ENCODE measurements around the gene STRIT1. TPM values are rescaled to one million over a fixed set of nuclear protein-coding genes. Genes with fewer than 3 reads are reported as not detected.

Gene STRIT1
- total and polyA plus RNA-seq, 2 of the 4 experiments (the other 2 are of a cell fraction), result not detected

DNA sequence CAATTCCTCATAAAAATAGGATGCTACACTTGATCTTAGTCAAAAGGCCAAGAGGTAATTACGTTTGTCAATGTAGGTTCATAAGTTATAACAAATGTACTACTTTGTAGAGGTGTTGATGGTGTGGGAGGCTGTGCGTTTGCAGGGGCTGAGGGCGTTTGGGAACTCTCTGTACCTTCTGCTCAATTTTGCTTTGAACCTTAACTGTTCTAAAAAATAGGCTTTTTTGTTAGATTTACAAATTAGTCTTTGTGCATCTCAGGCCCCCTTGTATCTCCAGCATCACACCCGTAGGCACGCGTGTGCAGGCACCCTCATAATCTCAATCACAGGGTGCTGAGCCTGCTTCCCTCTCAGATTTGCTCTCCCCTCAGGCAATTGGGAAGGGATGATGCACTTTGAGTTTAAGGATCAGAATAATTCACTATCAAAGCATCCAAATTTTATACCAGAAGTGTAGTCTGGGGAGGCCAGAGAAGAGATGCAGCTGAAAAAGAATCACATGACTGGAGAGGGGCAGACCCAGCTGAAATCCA is 36.1 kb upstream of the STRIT1 start:
- no peak overlapping the region for H2AK5ac ChIP-seq (ENCODE audit: low read depth, low read length)
- H3K9me3 ChIP-seq (ENCODE audit: control insufficient read depth, insufficient read depth, low read length), result no peaks in the 10 kb centered on the region
- dilution Hi-C loops (cut with HindIII; ENCODE audit: low sequenced_read_pairs, unreplicated experiment), result no loop called here
- H2AFZ ChIP-seq (replicated peaks; ENCODE audit: low read length, poor library complexity), result no peak overlapping the region
- no peak overlapping the region for H2AK9ac ChIP-seq (replicated peaks; ENCODE audit: low read depth, low read length, poor library complexity)
- BruUV-seq (replicated peaks), result no TSS peak
- TF ChIP-seq, protein P1, sequence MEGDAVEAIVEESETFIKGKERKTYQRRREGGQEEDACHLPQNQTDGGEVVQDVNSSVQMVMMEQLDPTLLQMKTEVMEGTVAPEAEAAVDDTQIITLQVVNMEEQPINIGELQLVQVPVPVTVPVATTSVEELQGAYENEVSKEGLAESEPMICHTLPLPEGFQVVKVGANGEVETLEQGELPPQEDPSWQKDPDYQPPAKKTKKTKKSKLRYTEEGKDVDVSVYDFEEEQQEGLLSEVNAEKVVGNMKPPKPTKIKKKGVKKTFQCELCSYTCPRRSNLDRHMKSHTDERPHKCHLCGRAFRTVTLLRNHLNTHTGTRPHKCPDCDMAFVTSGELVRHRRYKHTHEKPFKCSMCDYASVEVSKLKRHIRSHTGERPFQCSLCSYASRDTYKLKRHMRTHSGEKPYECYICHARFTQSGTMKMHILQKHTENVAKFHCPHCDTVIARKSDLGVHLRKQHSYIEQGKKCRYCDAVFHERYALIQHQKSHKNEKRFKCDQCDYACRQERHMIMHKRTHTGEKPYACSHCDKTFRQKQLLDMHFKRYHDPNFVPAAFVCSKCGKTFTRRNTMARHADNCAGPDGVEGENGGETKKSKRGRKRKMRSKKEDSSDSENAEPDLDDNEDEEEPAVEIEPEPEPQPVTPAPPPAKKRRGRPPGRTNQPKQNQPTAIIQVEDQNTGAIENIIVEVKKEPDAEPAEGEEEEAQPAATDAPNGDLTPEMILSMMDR (conservative IDR thresholded peaks at IDR 0.05; ENCODE audit: low read depth, low read length), result no peak
- TF ChIP-seq POLR2A (IDR thresholded peaks at IDR 0.05; ENCODE audit: low read depth, low read length) (no peak), CHD1 (IDR thresholded peaks at IDR 0.05; ENCODE audit: low read depth, low read length) (no peak), MAFK (IDR thresholded peaks at IDR 0.05; ENCODE audit: low read depth, low read length) (no peak), MAZ (IDR thresholded peaks at IDR 0.05; ENCODE audit: borderline replicate concordance, low read depth, low read length) (no peak), BHLHE40 (IDR thresholded peaks at IDR 0.05; ENCODE audit: low read depth, low read length) (no peak), RAD21 (IDR thresholded peaks at IDR 0.05; ENCODE audit: low read length) (no peak), MXI1 (IDR thresholded peaks at IDR 0.05; ENCODE audit: borderline replicate concordance, low read depth, low read length) (no peak), RCOR1 (IDR thresholded peaks at IDR 0.05; ENCODE audit: insufficient replicate concordance, low read length) (no peak), FOS (IDR thresholded peaks at IDR 0.05; ENCODE audit: low read depth, low read length) (no peak), NFE2L2 (IDR thresholded peaks at IDR 0.05; ENCODE audit: low read depth, low read length) (no peak), ELK1 (IDR thresholded peaks at IDR 0.05; ENCODE audit: borderline replicate concordance, low read depth, low read length) (no peak), RFX5 (IDR thresholded peaks at IDR 0.05; ENCODE audit: low read depth, low read length) (no peak), CEBPB (IDR thresholded peaks at IDR 0.05; ENCODE audit: low read depth, low read length) (no peak), SMC3 (IDR thresholded peaks at IDR 0.05; ENCODE audit: low read depth, low read length) (no peak)
- TF ChIP-seq, protein P2, sequence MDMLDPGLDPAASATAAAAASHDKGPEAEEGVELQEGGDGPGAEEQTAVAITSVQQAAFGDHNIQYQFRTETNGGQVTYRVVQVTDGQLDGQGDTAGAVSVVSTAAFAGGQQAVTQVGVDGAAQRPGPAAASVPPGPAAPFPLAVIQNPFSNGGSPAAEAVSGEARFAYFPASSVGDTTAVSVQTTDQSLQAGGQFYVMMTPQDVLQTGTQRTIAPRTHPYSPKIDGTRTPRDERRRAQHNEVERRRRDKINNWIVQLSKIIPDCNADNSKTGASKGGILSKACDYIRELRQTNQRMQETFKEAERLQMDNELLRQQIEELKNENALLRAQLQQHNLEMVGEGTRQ (IDR thresholded peaks at IDR 0.05; ENCODE audit: low read depth, low read length), result no peak
- no peak overlapping the region for H2BK5ac ChIP-seq (ENCODE audit: low read depth, low read length, poor library complexity, severe bottlenecking)
- no peaks in the 10 kb centered on the region for H3K79me1 ChIP-seq (ENCODE audit: low read depth in 1 of 2, low read length in 2 of 2)
- no peak overlapping the region for H3K14ac ChIP-seq (replicated peaks; ENCODE audit: low read depth, low read length)
- peaks cover 1% of the 10 kb centered on the region; the same call in 1 of the 2 replicates for H3K27me3 ChIP-seq (ENCODE audit: control insufficient read depth, insufficient read depth, low read length)
- no peak overlapping the region for H3K4me2 ChIP-seq (ENCODE audit: low read depth, low read length)
- H4K20me1 ChIP-seq (ENCODE audit: insufficient read depth, low read length), result no peaks in the 10 kb centered on the region
- DNase-seq, result no peak
- no peak overlapping the region for H3K23ac ChIP-seq (ENCODE audit: low read depth, low read length)
- ChIA-PET CTCF (no interaction called here), POLR2A (ENCODE audit: unreplicated experiment) (no interaction called here)
- no peak overlapping the region for H3K56ac ChIP-seq (ENCODE audit: extremely low read depth, insufficient read depth, low read length)
- H3K27ac ChIP-seq (ENCODE audit: insufficient read depth, low read length), result no peak overlapping the region
- no CpG with 5 or more reads among the region's 6 CpGs for WGBS, 2 experiments (ENCODE audit: extremely low coverage in 2 of 2, insufficient read length in 1 of 2)
- H3K4me1 ChIP-seq (ENCODE audit: control insufficient read depth, insufficient read depth, low read length), result no peaks in the 10 kb centered on the region
- H3K9ac ChIP-seq (ENCODE audit: low read depth, low read length), result no peak overlapping the region
- H3K4me3 ChIP-seq (ENCODE audit: insufficient read depth, low read depth, low read length), result no peak overlapping the region
- intact Hi-C loops (cut with micrococcal nuclease), result no loop called here
- H2BK20ac ChIP-seq (ENCODE audit: low read depth, low read length), result no peak overlapping the region
- in situ Hi-C loops (cut with MboI; ENCODE audit: low sequenced_read_pairs), result loop anchor here (5.0 to 25.0 kb wide), 3 partner anchors 562 to 1005 kb away; partner anchors contain the start of gene DHX36
- H3K9me1 ChIP-seq (ENCODE audit: insufficient read depth, low read length), result no peaks in the 10 kb centered on the region; the same call in 1 of the 2 replicates
- no peak overlapping the region for H4K91ac ChIP-seq (ENCODE audit: insufficient read depth, low read depth, low read length)
- no peak overlapping the region for H3K18ac ChIP-seq (ENCODE audit: low read depth, low read length)
- no peak overlapping the region for H2BK120ac ChIP-seq (ENCODE audit: low read depth, low read length)
- no peaks in the 10 kb centered on the region for H3K36me3 ChIP-seq (ENCODE audit: control insufficient read depth, insufficient read depth, low read length)
- H2BK15ac ChIP-seq (ENCODE audit: low read depth, low read length), result no peak overlapping the region
- no peak for ATAC-seq (ENCODE audit: low read depth)
- H3K4ac ChIP-seq (ENCODE audit: low read depth, low read length), result no peak overlapping the region
- H4K8ac ChIP-seq (ENCODE audit: low read depth in 2 of 2, low read length in 2 of 2), result no peak overlapping the region
- no peak overlapping the region for H4K5ac ChIP-seq (ENCODE audit: low read depth, low read length)
